Muscle of leg (tissue), 11 donors: ENCODE results near the gene COL6A3. TPM values are rescaled to one million over a fixed set of nuclear protein-coding genes. Genes with fewer than 3 reads are reported as not detected.
A peak's percentile ranks its signal among the peaks of the same experiment; 100 is the strongest.
"Not testable (repeated sequence)": the region's sequence is repeated elsewhere in the genome, so short reads cannot be mapped to it uniquely, and the experiment has no call there.

ENCODE experiments used
- DNase-seq: peaks from one replicate; pipeline ENCODE4 v3.0.0; 2013
- H3K27ac ChIP-seq: one replicate; pipeline ENCODE4 v1.5.1; 2013; ENCODE audit warnings: mild to moderate bottlenecking, low read length, control low read depth
- H3K27me3 ChIP-seq: one replicate; pipeline ENCODE4 v1.6.1; 2013; ENCODE audit warnings: low read length; ENCODE audit not compliant: control insufficient read depth, insufficient read depth
- H3K36me3 ChIP-seq: one replicate; pipeline ENCODE4 v1.6.1; 2013; ENCODE audit warnings: low read length; ENCODE audit not compliant: control insufficient read depth, insufficient read depth
- H3K4me1 ChIP-seq: one replicate; pipeline ENCODE4 v1.6.1; 2013; ENCODE audit warnings: low read length; ENCODE audit not compliant: control insufficient read depth, insufficient read depth
- H3K4me3 ChIP-seq: one replicate; pipeline ENCODE4 v1.5.1; 2013; ENCODE audit warnings: low read length, control low read depth
- H3K9me3 ChIP-seq: replicated peaks from 2 replicates; pipeline ENCODE4 v1.6.1; 2013; ENCODE audit warnings: low read depth, low read length; ENCODE audit not compliant: control insufficient read depth
- WGBS: methylation state at CpG from one replicate; pipeline ENCODE4 v1.1.5; 2013; ENCODE audit warnings: missing lambda C conversion rate; ENCODE audit not compliant: insufficient coverage; 5-methylcytosine and 5-hydroxymethylcytosine counted together
- polyA plus RNA-seq, 8 donors: library from polyadenylated mRNA; unstranded; fragments of 120-200 nt; gene quantifications; one replicate each; pipeline versions ENCODE4 v1.2.1 to v1.2.3, GENCODE V29; 2013; ENCODE audit warnings: inconsistent platforms in 1 of 8, low replicate concordance in 1 of 8; ENCODE audit not compliant: insufficient read length in 8 of 8, insufficient read depth in 1 of 8
- total RNA-seq: library from RNA; stranded (reverse); fragments of 120-200 nt; gene quantifications from one replicate; pipeline ENCODE4 v1.2.4, GENCODE V29; 2013

The COL6A3 gene
- total and polyA plus RNA-seq, 9 donors, result 203 to 490 (median 323) TPM

DNA sequence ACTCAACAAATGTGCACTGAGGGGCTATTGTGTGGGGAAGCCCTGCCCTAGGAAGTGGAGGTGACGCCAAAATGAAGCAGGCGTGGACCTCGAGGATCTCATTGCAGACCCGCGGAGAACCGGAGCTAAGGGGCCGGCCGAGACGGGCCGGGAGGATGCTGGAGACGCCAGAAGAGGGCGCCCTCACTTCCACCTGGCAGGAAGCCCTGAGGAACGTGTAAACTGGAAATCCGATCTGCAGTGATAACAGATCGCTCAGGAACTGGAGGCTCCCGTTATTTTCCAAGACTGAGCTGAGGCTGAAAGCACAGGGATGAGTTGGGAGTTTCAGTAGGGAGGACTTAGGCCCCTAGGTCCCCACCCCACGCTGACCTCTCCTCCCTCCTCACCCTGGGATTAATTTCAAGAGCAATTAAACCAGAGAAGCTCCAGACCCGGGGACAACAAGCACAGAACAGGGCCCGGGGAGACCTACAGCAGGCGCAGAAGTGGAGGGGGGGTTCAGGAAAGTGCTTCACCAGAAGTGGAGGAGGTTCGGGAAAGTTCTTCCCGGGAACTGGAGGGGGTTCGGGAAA is 7.7 kb upstream of the COL6A3 start:
- Histone ChIP-seq H3K27ac (peak overlapping the region; percentile 65), H3K36me3 (no peaks in the 10 kb centered on the region), H3K9me3 (no peaks in the 10 kb centered on the region), H3K4me1 (peaks cover 13% of the 10 kb centered on the region), H3K4me3 (peak overlapping the region; percentile 11), H3K27me3 (no peaks in the 10 kb centered on the region)
- 6% methylated on average over 19 of the region's 23 CpGs for WGBS
- peak; percentile 91 for DNase-seq

DNA sequence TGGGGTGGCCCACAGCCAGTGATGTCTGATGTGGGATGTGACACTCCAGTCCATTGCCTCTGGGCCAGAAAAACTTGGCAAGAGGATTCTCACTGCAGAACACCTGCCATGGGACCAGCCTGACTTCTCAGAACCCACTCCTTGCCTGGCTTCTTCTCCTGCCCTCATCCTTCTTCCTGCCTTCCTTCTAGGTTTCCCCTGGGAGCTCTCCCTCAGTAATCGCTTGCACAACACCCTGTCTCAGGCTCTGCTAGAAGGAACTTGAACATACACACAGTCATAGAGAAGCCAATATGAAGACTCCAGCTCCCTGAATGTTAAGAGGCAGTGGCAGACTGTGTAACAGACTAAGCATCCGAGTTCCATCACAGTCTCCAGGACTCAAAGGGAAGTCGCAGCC is 4.3 kb upstream of the COL6A3 start:
- no peaks in the 10 kb centered on the region for H3K27me3 ChIP-seq
- WGBS, result 70% methylated on average over 3 of the region's 3 CpGs
- peaks cover 13% of the 10 kb centered on the region for H3K4me1 ChIP-seq
- no peak for DNase-seq
- H3K36me3 ChIP-seq, result no peaks in the 10 kb centered on the region
- H3K4me3 ChIP-seq, result no peak overlapping the region
- H3K27ac ChIP-seq, result no peak overlapping the region
- no peaks in the 10 kb centered on the region for H3K9me3 ChIP-seq

DNA sequence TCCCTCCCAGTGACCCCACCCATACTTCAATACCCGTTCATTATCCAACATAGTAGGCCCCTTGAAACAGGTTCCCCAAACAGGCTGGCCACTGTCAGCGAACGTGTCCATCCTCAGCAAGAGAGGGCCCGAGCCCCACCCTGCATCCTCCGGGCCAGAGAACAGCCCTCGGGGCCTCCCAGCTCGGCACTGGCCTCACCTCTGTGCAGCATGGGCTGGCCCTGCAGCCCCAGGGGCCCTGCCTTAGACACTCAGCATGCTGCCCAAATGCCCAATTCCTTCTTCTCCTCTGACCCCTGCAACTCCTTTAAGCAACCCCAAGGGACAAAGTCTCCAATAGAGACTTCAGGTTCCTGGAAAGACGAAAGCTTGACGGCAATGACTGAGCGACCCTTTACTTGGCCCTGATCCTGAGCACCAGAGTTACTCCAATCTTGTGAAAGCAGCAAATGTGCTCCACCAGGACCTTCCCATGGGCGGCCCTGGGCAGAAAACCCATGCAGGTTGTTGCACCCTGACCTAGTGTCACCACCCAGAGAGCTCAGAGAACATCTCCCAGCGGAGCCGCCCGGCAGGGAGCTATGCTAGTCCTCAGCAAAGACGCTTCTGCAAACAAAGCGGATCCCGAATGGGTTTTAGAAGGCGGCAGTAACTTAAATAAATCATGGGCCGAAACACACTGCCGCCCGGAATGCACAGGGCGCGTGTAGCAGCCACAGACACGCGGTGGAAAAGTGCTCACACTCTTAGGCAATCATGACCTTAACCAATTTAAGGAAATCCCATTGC is 782 bp downstream of the COL6A3 start:
- H3K27me3 ChIP-seq, result peaks cover 7% of the 10 kb centered on the region
- H3K9me3 ChIP-seq, result no peaks in the 10 kb centered on the region
- H3K36me3 ChIP-seq, result no peaks in the 10 kb centered on the region
- 16% methylated on average over 22 of the region's 25 CpGs for WGBS
- peaks cover 29% of the 10 kb centered on the region for H3K4me1 ChIP-seq
- H3K4me3 ChIP-seq, result peak overlapping the region; percentile 62
- H3K27ac ChIP-seq, result peak overlapping the region; percentile 89
- DNase-seq, result peak; percentile 59

DNA sequence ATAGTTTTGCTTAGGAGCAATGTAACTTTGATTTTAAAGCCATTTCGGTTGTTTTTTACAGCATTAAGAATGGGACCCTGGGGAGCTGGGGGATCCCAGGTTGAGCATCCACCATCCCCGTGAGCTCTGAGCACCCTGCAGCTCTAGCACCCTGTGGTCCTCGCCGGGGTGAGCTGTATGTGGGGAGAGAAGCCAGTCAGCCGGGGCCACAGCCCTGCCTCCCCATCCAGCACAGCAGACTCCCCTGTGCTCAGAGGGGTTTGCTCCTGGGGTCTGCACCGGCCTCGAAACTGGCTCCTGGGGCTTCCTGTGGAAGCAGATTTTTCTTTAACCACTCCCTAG is 1.3 kb downstream of the COL6A3 start:
- Histone ChIP-seq H3K4me3 (peak overlapping the region; percentile 62), H3K9me3 (no peaks in the 10 kb centered on the region), H3K36me3 (no peaks in the 10 kb centered on the region), H3K27ac (peak overlapping the region; percentile 89), H3K27me3 (peaks cover 7% of the 10 kb centered on the region), H3K4me1 (peaks cover 34% of the 10 kb centered on the region)
- 22% methylated on average over 5 of the region's 7 CpGs for WGBS
- DNase-seq, result no peak

DNA sequence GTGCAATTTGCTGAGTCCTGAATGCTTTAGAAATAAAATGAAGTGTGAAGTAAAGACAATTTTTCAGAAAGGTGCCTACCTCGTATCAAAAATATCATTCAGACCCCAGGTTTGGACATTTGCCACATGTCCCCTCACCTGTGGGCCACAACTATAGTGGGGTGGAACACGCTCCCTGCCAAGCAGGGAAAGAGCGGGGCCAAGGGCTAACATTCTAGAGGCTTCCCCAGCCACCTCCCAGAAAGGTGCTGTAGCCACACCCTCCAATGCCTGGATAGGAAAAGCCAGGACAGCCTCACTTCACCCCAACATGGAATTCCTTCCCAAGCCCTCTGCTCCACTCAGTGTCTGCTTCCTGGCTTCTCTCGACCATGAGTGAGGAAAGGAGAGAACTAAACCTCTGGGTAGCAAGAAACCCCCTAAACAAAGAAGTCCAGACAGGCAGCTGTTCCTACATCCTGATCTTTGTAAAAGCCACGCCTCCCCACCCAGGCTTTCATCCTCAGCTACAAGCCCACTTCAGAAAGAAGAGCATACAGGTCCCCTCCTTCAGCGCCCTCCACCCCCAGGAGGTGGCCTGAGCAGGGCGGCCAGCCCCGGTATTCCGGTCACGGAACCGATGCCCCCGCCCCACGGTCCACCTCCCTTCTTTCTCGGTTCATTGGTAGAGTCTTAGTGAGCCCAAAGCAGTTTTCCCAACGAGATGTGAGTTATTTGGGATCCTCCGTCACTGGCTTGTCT is 2.1 kb downstream of the COL6A3 start:
- Histone ChIP-seq H3K4me1 (peaks cover 39% of the 10 kb centered on the region), H3K9me3 (no peaks in the 10 kb centered on the region), H3K4me3 (peak overlapping the region; percentile 62), H3K27me3 (peaks cover 7% of the 10 kb centered on the region), H3K27ac (peak overlapping the region; percentile 89), H3K36me3 (no peaks in the 10 kb centered on the region)
- WGBS, result 8% methylated on average over 10 of the region's 16 CpGs
- DNase-seq, result peak; percentile 78

DNA sequence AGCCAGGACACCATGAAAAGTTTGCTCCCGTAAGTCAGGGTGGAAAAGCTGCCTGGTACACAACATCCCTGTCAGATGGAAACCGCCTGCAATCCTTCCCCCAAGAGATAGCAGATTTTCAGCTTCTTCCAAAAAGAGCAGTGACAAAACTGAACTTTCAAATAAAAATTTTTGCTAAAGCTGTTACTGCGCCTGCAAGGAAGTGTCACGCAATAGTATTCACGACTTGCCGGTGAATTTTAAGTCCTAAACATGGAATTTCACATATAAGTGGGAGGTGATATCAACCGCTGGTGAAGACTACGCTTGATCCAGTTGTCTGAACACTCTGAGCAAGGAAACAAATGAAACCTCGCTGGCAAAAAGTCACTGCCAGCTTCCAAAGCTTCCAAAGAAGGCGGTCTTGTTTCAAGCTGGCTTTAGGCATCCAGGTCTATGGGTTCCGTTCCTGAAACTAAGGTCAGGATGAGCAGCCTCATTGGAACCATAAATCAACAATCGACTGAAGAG is 2.8 kb downstream of the COL6A3 start:
- 20% methylated on average over 10 of the region's 12 CpGs for WGBS
- peaks cover 39% of the 10 kb centered on the region for H3K4me1 ChIP-seq

DNA sequence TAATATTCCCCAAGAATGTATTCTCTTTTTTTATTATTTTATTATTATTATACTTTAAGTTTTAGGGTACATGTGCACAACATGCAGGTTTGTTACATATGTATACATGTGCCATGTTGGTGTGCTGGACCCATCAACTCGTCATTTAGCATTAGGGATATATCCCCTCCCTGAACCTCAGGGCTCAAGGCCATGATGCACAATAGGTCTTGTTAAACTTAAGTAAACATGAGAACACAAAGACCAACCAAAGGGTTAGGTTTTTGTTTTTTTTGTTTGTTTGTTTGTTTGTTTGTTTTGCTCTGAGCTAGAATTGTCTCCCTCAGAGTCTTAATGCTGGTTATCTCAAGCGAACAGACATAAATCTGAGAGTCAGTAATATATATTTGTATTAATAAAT is 4.7 kb downstream of the COL6A3 start:
- not testable (repeated sequence) for DNase-seq, H3K9me3 ChIP-seq, H3K4me3 ChIP-seq, H3K27me3 ChIP-seq, H3K36me3 ChIP-seq
- no CpG with 5 or more reads among the region's 2 CpGs for WGBS
- Histone ChIP-seq H3K27ac (peak overlapping the region; percentile 84), H3K4me1 (peaks cover 44% of the 10 kb centered on the region)

More for the DNA sequence above, 2.8 kb downstream of the COL6A3 start:
- Histone ChIP-seq H3K27ac (peak overlapping the region; percentile 89), H3K36me3 (no peaks in the 10 kb centered on the region), H3K4me3 (peak overlapping the region; percentile 62), H3K9me3 (no peaks in the 10 kb centered on the region), H3K27me3 (peaks cover 7% of the 10 kb centered on the region)
- peak; percentile 61 for DNase-seq

DNA sequence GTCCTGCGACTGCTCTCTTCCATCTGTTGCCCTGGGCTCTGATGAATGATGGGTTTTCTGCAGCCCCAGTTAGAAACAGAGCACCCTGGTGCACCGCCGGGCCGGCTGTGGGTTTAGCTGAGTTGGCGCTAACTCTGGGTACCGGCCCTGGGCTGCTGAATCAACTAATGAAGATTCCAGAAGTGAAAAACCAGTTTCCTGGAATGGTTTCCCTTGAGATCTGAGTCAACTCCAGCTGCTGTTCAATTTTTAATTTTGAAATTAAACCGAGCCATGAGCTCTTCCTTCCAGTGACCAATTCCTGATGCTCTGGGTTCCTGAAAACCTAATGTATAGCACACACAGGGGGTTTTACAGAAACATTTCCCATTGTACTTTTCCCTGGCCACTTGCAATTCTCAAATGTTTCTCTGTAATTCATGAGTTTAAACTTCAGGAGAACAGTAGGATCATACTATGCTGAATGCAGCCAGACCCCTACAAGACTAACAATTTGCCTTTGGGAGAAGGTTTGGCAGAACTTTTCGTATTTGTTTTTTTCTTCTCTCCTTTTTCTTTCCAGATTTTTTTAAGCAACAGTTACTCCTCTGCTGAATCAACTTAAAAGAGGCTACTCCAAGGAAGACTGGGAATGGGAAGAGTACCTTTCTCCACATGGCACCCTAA is 5.5 kb downstream of the COL6A3 start:
- peak; percentile 94 for DNase-seq
- no peak overlapping the region for H3K4me3 ChIP-seq
- WGBS, result 14% methylated on average over 7 of the region's 8 CpGs

DNA sequence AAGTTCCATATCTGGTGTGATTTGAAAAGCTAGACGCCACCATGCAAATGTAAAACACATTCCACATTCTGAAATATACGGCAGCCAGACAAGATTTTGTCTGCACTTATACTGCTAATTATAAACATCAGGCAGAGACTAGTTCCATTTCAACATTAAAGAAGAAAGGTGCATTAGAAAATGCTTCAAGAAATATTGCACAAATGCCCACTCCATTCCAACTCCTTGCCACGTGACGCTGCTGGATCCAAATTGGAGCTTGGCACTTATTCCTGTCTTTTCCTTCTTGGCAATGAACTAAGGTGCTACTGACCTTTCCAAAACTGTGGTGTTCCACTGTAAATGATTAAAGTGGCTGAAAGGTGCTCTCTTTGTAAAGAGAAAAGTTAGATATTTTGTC is 6.3 kb downstream of the COL6A3 start:
- peak; percentile 67 for DNase-seq
- no CpG with 5 or more reads among the region's 4 CpGs for WGBS
- no peak overlapping the region for H3K4me3 ChIP-seq

More for the DNA sequence above, 5.5 kb downstream of the COL6A3 start:
- Histone ChIP-seq H3K9me3 (no peaks in the 10 kb centered on the region), H3K4me1 (peaks cover 46% of the 10 kb centered on the region), H3K27me3 (peaks cover 7% of the 10 kb centered on the region), H3K27ac (peak overlapping the region; percentile 84), H3K36me3 (peaks cover 2% of the 10 kb centered on the region)

More for the DNA sequence above, 6.3 kb downstream of the COL6A3 start:
- Histone ChIP-seq H3K4me1 (peaks cover 49% of the 10 kb centered on the region), H3K27me3 (peaks cover 2% of the 10 kb centered on the region), H3K9me3 (no peaks in the 10 kb centered on the region), H3K36me3 (peaks cover 2% of the 10 kb centered on the region), H3K27ac (peak overlapping the region; percentile 84)
